NCI-H2081 treated with DMSO at 0.1 percent for 48 hours (cell line): ENCODE data around the gene ARMH1.
A peak's percentile ranks its signal among the peaks of the same experiment; 100 is the strongest.
"Not testable (repeated sequence)": the region's sequence is repeated elsewhere in the genome, so short reads cannot be mapped to it uniquely, and the experiment has no call there.

Experiments used
- DNase-seq: peaks from one replicate; lab custom pipeline; 2025; lab: John Stamatoyannopoulos, UW

Gene ARMH1

DNA sequence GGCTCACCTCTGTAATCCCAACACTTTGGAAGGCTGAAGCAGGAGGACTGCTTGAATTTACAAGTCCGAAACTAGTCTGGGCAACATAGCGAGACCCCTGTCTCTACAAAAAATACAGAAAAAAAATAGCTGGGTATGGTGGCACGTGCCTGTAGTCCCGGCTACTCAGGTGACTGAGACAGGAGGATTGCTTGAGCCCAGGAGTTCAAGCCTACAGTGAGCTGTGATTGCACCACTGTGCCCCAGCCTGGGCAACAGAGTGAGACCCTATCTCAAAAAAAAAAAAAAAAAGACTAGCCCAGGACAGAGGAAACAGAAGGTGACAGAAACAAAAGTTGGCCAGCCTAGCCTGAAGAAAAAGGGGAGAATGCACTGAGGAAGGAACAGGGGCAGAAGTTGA, 21.2 kb downstream of the ARMH1 start:
- DNase-seq: no peak

DNA sequence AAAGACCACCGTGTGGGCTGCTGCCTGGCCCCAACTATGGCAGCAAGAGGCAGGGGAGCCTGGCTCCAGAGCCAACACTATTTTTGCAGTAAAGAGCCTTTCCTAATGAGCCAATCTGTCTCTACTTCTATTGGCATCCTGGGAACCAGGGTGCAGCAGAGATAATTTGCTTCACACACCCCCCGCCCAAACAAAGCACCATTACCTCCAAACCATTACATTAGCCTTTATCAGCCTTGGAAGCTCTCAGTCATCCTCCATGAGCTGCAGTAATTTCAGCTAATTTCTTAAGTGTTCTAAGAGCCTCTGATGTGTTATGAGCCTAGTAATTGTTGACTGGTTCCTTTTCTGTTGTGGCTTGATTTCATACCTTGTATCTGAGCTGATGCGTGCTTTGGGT, 21.6 kb downstream of the ARMH1 start:
- DNase-seq: no peak

GRCh38 chr1:44696789-44697345, 22.4 kb downstream of the ARMH1 start:
- no peak for DNase-seq

GRCh38 chr1:44698138-44698537, 23.6 kb downstream of the ARMH1 start:
- no peak for DNase-seq

GRCh38 chr1:44699375-44699774, 24.9 kb downstream of the ARMH1 start:
- DNase-seq: not testable (repeated sequence)

- DNase-seq: no peak
Measured at GRCh38 chr1:44700573-44700972, 26.1 kb downstream of the ARMH1 start.

DNA sequence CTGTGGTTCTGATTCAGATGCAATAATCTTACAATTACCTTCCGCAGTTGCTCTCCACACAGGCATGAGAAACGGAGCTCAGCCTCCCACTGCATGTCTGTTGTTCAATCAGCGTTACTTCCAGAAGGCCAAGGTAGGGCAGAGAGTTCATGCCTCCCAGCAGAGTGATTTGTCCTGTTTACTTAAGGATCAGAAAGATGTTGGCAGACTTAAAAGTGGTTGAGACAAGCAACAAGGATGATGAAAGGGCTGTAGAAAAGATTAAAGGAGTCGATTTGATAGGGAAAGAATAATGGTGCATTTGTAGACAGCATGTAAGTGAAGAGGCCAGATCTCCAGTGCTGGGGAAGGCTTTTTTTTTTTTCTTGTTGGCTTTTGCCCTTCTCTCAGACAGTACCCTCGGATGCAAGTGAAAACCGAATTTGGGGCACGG, 26.6 kb downstream of the ARMH1 start:
- no peak for DNase-seq

GRCh38 chr1:44705470-44705869, 31.0 kb downstream of the ARMH1 start:
- DNase-seq: no peak

- no peak for DNase-seq
Measured at GRCh38 chr1:44705938-44706337, 31.4 kb downstream of the ARMH1 start.

DNA sequence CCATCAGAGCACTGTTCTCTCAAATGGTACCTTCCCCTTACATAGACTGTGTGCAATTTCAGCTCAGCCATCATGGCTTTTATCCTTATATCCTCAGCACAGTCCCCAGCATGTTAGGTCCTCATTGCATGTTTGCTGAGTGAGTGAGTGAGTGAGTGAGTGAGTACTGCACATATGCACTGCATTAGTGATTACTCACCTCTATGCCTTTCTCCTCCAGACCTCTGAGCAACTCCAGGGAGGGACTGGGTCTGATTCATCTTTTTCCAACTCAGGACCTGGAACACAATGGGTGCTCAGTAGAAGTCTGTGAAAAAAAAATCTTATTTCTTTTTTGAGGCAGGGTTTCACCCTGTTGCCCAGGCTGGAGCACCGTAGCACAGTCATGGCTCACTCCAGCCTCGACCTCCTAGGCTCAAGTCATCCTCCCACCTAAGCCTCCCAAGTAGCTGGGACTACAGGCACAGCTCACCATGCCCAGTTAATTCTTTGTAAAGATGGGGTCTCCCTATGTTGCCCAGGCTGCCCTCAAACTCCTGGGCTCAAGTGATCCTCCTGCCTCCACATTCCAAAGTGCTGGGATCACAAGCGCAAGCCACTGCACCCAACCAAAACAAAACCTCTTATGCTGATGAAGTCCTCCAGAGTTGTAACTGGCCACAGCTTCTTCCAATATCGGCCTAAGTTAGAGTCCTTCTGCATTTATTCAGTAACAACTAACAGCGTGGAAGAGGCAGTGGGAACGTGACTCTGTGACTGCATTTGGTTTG, 32.8 kb downstream of the ARMH1 start:
- no peak for DNase-seq

DNA sequence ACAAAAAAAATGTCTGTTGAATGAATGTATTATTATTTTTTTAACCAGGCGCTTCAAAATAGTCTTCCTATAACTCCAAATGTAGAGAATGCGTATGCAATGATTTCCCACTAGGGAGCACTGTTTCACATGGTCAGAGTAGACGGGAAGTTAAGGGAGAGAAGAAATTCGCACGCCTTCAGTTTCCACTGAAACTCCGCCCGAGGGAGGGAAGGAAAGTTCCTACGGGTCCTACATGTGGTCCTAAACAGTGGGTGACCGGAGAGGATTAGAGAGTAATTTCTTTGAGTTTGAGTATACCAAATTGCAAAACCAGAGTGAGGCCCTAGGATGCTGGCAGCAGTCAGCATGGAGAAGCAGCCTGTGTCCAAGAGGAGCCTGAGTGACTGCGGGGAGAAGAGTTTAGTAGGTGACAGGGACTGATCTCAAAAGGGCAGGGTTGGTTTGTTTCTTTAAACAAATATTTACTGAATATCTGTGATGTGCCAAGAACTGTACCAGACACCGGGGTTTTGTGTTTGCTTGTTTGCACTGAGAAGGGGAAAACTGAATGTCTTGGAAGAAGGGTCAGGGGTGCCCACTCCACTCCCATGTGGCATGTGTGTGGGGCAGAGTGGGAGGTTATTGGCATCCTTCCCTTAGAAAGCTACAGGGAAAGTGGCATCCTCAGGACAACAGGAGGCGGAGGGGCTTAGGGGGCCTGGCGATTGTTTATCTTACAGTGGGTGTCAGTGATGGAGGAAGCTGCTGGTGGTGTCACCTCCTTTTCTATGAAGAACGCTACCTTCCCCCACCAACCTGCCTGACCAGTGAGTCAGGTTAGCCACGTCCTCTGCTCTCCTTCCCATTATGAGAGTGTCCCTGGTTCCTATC, 33.7 kb downstream of the ARMH1 start:
- DNase-seq: no peak

DNA sequence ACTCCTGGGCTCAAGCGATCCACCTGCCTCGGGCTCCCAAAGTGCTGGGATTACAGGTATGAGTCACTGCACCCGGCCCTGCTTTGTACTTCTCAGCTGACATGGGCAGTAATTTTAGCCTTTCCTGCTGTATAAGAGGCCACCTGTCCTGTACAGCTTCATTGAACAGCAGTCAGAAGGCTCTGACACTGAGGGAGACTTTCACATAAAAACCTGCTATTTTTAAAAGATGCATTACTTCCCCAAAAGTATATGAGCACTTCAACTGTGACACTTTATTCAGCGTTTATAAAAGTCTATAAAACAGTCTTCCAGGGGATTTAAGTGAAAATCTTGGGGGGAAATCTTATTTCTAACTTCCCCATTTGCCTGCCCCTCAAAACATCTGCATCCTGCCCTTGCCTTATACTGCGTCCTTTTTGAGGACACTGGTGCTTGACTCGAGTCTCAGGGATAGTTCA, 38.8 kb downstream of the ARMH1 start:
- no peak for DNase-seq

DNA sequence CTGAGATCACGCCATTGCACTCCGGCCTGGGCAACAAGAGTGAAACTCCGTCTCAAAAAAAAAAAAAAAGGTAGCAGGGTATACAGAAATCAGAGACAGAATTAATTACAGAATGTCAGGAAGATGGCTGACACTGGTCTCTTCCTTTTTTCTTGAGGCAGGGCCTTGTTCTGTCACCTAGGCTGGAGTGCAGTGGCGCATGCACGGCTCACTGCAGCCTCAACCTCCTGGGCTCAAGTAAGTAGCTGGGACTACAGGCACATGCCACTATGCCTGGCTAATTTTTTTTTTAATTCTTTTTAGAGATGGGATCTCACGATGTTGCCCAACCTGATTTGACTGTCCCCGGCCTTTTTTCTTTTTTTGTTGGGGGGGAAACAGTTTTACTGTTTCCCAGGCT, 40.0 kb downstream of the ARMH1 start:
- DNase-seq: no peak

DNA sequence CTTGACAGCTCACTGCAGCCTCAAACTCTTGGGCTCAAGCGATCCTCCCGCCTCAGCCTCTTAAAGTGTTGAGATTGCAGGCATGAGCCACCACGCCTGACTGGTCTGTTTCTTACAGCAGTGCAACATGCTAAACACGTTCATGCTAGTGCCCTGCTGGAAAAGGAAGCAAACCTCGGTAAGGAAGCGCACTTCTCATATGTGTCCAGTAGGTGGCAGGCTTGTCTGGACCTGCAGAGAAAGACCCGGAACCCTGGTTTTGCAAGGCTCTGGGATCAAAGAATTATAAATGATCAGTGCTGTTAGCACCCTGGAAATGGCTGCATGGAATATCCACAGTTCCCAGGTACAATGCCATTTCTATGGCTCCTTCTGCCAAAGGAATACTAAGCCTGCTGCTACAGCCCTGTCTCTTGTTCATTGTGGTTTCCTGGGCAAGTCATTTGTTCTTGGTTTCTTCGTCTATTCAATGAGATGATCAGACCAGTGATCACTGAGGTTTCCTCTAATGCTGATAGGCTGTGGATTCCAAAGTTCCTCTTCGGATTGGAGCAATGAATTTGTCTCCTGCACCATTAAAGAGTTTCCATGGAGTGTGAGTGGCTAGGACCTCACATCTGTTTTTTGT, 40.5 kb downstream of the ARMH1 start:
- peak; percentile 38 for DNase-seq

DNA sequence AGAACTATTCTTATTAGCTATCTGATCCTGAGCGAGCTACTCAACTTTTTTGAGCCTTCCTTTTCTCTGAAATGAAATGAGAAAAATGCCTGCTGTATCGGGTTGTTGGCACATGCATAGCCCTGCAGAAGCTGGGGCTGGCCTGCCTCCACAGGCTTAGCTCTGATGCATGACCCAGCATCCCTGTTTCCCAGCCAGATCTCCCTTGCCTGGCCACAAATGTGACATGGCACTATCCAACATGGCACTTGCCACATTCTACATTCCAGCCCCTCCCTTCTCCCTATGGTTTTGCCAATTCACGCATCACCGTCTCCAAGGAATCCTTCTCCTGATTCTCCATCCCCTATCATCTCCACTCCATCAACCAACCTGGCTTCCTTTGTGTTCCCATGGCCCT, 42.6 kb downstream of the ARMH1 start:
- no peak for DNase-seq

GRCh38 chr1:44717653-44718052, 43.1 kb downstream of the ARMH1 start:
- DNase-seq: no peak

DNA sequence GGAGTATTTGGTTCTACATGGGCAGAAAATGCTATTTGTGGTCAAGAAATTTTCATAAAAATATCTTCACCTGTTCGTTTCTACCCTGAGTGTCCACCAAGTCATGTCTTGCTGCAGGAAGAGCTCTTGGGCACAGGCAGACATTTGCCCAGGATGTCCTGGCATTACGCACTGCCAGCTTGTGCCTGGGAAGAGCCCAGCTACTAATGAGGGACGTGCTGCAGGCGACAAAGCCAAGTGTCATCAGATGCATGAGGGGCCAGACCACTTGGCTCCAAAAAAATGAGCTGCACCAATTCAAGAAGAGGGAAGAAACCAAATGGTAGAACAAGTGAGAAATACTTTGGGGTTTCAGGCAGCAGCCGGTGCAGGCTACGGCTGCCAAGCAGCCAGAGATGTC, 43.6 kb downstream of the ARMH1 start:
- DNase-seq: no peak

DNA sequence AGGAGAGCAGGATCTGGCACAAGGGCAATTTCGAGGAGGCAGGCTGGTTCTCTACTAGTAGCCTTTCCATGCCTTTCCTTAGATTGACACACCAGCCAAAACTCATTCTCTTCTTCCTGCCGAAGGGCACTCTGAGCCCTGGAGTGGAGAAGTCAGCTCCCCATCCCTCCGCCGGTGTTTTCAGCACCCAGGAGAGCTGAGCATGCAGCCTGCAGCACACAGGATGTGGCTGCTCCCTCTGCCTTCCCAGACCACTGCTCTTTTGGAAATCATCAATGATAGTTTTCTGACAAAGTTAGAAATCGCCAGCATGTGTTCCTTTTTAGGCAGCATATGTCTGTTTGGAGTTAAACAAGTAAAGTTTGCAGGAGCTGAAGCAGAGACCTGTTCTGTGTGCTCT, 44.8 kb downstream of the ARMH1 start:
- DNase-seq: no peak

DNA sequence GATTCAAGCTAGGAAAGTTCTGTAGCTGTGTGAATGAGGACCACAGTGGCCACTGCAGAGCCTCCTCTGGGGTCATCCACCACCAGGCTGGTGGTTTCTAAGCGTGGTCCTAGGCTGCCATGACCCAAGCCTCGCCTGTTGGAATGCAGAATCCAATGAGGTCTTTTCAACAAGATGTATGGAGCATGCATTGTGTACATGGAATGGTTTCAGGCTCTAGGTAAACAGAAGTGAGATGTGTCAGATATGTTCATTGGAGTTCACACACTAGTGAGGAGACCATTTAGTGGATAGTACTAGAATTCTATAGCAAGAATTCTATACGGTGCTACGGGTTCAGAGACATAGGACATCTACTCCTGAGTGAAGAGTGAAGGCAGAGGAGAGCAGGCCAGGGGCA, 45.8 kb downstream of the ARMH1 start:
- no peak for DNase-seq

DNA sequence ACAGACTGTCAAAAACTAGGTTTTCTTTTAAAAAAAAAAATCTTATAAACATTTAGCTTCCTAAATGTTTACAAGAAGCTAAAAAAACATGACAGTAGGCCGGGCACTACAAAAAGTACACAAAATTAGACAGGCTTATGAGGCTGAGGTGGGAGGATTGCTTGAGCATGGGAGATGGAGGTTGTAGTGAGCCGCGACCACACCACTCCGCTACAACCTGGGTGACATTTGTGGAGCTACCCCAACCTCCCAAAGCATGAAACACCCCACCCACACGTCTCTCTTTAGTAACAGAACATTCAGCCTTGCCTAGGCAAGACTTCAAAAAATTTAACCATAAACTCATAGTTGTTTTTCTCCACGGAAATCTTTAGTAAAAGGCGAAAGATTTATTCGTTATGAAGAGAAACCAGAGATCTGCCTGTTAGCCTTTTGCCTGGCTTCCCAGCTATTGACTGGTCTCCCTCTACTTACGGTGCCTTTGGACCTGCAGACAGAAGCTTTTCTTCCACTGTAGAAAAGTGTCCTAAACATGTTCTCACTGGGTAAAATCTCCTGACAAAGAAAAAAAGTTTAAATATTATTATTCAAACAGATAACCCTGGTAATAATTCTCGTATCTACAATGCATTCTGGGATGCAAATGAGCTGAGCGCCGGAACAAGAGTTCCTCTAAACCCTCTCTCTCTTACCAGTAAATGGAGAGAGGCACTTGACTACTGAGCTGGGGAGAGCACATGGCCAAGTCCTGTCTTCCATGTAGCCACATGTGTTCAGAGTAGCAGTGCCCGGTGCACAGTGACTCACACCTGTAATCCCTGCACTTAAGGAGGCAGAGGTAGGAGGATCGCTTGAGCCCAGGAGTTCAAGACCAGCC, 47.2 kb downstream of the ARMH1 start:
- no peak for DNase-seq

- DNase-seq: no peak
Measured at GRCh38 chr1:44723064-44723463, 48.5 kb downstream of the ARMH1 start.
